B cell (primary cell): ENCODE data around the gene C16orf82. TPM values are rescaled to one million over a fixed set of nuclear protein-coding genes. Genes with fewer than 3 reads are reported as not detected.

Experiments used
- ATAC-seq: fragments of 200-7000 bp; cut with Tn5 transposase; one replicate; pipeline ENCODE4 v1.10.0; 2021; ENCODE audit warnings: low read depth, mild to moderate bottlenecking, moderate number of reproducible peaks, moderate library complexity
- CTCF ChIA-PET: fragments of 350-600 bp; sonication (Branson Sonifier 250); formaldehyde crosslinking; loops from one replicate; lab custom pipeline; 2021; ENCODE audit warnings: antibody characterized with exemption, inconsistent platforms; lab: Charles Lee
- POLR2A ChIA-PET: fragments of 350-600 bp; sonication (Branson Sonifier 250); formaldehyde crosslinking; loops from one replicate; lab custom pipeline; 2021; ENCODE audit warnings: antibody characterized with exemption; lab: Charles Lee
- DNase-seq: peaks from one replicate; pipeline ENCODE4 v3.0.0; 2013
- H2AFZ ChIP-seq: 2 replicates; pipeline ENCODE4 v1.6.1; 2012; ENCODE audit warnings: mild to moderate bottlenecking, low read depth, low read length; ENCODE audit not compliant: insufficient read depth, poor library complexity, severe bottlenecking
- H3K27ac ChIP-seq, 2 donors: 1 replicate in 1 of 2; 2 replicates in 1 of 2; pipeline ENCODE4 v1.5.1; 2012 to 2013; ENCODE audit warnings: low read length in 2 of 2, mild to moderate bottlenecking in 2 of 2, moderate library complexity in 1 of 2
- H3K27me3 ChIP-seq, 4 experiments: fragments of 200-600 bp in 1 of 4; sonication (generic) in 1 of 4; replicated peaks in 1 of 4; 1 replicate in 2 of 4; 2 replicates in 2 of 4; pipeline versions ENCODE4 v1.6.1 to v1.7.0; 2013 to 2016; ENCODE audit warnings: low read length in 3 of 4, mild to moderate bottlenecking in 2 of 4, mixed read lengths in 1 of 4, moderate library complexity in 1 of 4; ENCODE audit not compliant: insufficient read depth in 4 of 4, control insufficient read depth in 3 of 4; ENCODE audit errors: control extremely low read depth in 1 of 4
- H3K36me3 ChIP-seq, 2 experiments: replicated peaks in 1 of 2; 1 replicate in 1 of 2; 2 replicates in 1 of 2; pipeline versions ENCODE4 v1.6.1 to v1.7.1; 2013; ENCODE audit warnings: low read length in 1 of 2; ENCODE audit not compliant: insufficient read depth in 2 of 2, control insufficient read depth in 1 of 2; ENCODE audit errors: control extremely low read depth in 1 of 2, extremely low read depth in 1 of 2
- H3K4me1 ChIP-seq, 2 donors: fragments of 200-600 bp in 1 of 2; sonication (generic) in 1 of 2; 1 replicate in 1 of 2; 2 replicates in 1 of 2; pipeline versions ENCODE4 v1.5.1 to v1.6.1; 2013 to 2017; ENCODE audit warnings: low read length in 2 of 2; ENCODE audit not compliant: control insufficient read depth in 2 of 2, insufficient read depth in 2 of 2
- H3K4me2 ChIP-seq: replicated peaks from 2 replicates; pipeline ENCODE3; 2012; ENCODE audit warnings: mild to moderate bottlenecking, low read depth, low read length; ENCODE audit not compliant: poor library complexity, severe bottlenecking
- H3K4me3 ChIP-seq, 5 experiments: fragments of 200-600 bp in 1 of 5; sonication (generic) in 1 of 5; 1 replicate in 3 of 5; 2 replicates in 2 of 5; pipeline versions ENCODE4 v1.5.1 to v1.7.0; 2011 to 2016; ENCODE audit warnings: low read length in 4 of 5, mild to moderate bottlenecking in 4 of 5, low read depth in 2 of 5, control low read depth in 1 of 5, moderate library complexity in 1 of 5; ENCODE audit not compliant: insufficient read depth in 1 of 5; ENCODE audit errors: control extremely low read depth in 1 of 5, extremely low read depth in 1 of 5
- H3K79me2 ChIP-seq: fragments of 200-600 bp; sonication (generic); one replicate; pipeline ENCODE4 v1.6.0; 2016; ENCODE audit warnings: low read length; ENCODE audit not compliant: control insufficient read depth, insufficient read depth
- H3K9ac ChIP-seq: fragments of 200-600 bp; sonication (generic); 2 replicates; pipeline ENCODE4 v1.6.1; 2017; ENCODE audit warnings: mild to moderate bottlenecking, low read length, moderate library complexity
- H3K9me3 ChIP-seq, 3 donors: one replicate each; pipeline versions ENCODE4 v1.6.1 to v1.7.1; 2013; ENCODE audit warnings: low read length in 2 of 3; ENCODE audit not compliant: control insufficient read depth in 2 of 3, insufficient read depth in 1 of 3; ENCODE audit errors: control extremely low read depth in 1 of 3
- H4K20me1 ChIP-seq: 2 replicates; pipeline ENCODE4 v1.6.0; 2012; ENCODE audit warnings: mild to moderate bottlenecking, low read length; ENCODE audit not compliant: insufficient read depth, control insufficient read depth, poor library complexity, severe bottlenecking
- H3K27ac Mint-ChIP-seq: one replicate; pipeline ENCODE4 v1.8.0; 2021; ENCODE audit warnings: mixed read lengths
- H3K27me3 Mint-ChIP-seq: one replicate; pipeline ENCODE4 v1.8.0; 2021; ENCODE audit warnings: mixed read lengths
- H3K4me1 Mint-ChIP-seq: one replicate; pipeline ENCODE4 v1.8.0; 2021; ENCODE audit warnings: mixed read lengths
- H3K4me3 Mint-ChIP-seq: one replicate; pipeline ENCODE4 v1.8.0; 2021; ENCODE audit warnings: mixed read lengths
- H3K9me3 Mint-ChIP-seq: one replicate; pipeline ENCODE4 v1.8.0; 2022; ENCODE audit warnings: mixed read lengths; ENCODE audit not compliant: insufficient read depth
- EZH2 ChIP-seq: IDR thresholded peaks from 2 replicates; pipeline ENCODE4 v1.6.1; 2012; ENCODE audit warnings: borderline replicate concordance, low read depth, mild to moderate bottlenecking, moderate library complexity, low read length; ENCODE audit not compliant: insufficient read depth, poor library complexity, severe bottlenecking
- WGBS: methylation state at CpG from one replicate; pipeline ENCODE4 v1.1.5; 2013; ENCODE audit warnings: missing lambda C conversion rate; ENCODE audit not compliant: insufficient coverage; 5-methylcytosine and 5-hydroxymethylcytosine counted together
- intact Hi-C: fragments of 100-400 bp; cut with micrococcal nuclease; formaldehyde crosslinking; loops from one replicate; pipeline ENCODE4 v1.10.0; 2022
- polyA plus RNA-seq: library from polyadenylated mRNA; depleted of rRNA; stranded (reverse); fragments of >200 nt; gene quantifications from 2 replicates; pipeline ENCODE4 v1.2.3, GENCODE V29; 2012
- total RNA-seq, 2 donors: library from RNA; stranded (reverse); fragments of 120-200 nt in 1 of 2; gene quantifications; 1 replicate in 1 of 2; 2 replicates in 1 of 2; pipeline versions ENCODE4 v1.2.3 to v1.2.4, GENCODE V29; 2013 to 2022
- TF ChIP-seq, protein P1 (sequence below): fragments of 200-600 bp; IDR thresholded peaks from one replicate; pipeline ENCODE4 v1.8.0; 2022; ENCODE audit warnings: antibody characterized with exemption, mild to moderate bottlenecking

The C16orf82 gene
- total and polyA plus RNA-seq, 2 donors (not counting 1 experiment from before 2014, with no cell fraction given): not detected

- no peak for TF ChIP-seq EZH2
- TF ChIP-seq, protein P1, sequence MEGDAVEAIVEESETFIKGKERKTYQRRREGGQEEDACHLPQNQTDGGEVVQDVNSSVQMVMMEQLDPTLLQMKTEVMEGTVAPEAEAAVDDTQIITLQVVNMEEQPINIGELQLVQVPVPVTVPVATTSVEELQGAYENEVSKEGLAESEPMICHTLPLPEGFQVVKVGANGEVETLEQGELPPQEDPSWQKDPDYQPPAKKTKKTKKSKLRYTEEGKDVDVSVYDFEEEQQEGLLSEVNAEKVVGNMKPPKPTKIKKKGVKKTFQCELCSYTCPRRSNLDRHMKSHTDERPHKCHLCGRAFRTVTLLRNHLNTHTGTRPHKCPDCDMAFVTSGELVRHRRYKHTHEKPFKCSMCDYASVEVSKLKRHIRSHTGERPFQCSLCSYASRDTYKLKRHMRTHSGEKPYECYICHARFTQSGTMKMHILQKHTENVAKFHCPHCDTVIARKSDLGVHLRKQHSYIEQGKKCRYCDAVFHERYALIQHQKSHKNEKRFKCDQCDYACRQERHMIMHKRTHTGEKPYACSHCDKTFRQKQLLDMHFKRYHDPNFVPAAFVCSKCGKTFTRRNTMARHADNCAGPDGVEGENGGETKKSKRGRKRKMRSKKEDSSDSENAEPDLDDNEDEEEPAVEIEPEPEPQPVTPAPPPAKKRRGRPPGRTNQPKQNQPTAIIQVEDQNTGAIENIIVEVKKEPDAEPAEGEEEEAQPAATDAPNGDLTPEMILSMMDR: no peak
- H3K4me2 ChIP-seq: no peak overlapping the region
- CTCF ChIA-PET: no interaction called here
- no peak overlapping the region for H3K27ac Mint-ChIP-seq
- POLR2A ChIA-PET: no interaction called here
- no peaks in the 10 kb centered on the region for H3K9me3 Mint-ChIP-seq
- ATAC-seq (no peak), DNase-seq (no peak)
- H3K27ac ChIP-seq: no peak overlapping the region
- peaks cover 0 to 12% (median 2%) of the 10 kb centered on the region in 4 experiments for H3K27me3 ChIP-seq
- WGBS: 50% methylated on average over 11 of the region's 11 CpGs
- no peak overlapping the region for H3K4me3 ChIP-seq
- H3K4me3 Mint-ChIP-seq: no peak overlapping the region
- H4K20me1 ChIP-seq: no peaks in the 10 kb centered on the region
- no peaks in the 10 kb centered on the region for H3K4me1 Mint-ChIP-seq
- intact Hi-C loops: no loop called here
- H3K36me3 ChIP-seq: no peaks in the 10 kb centered on the region
- no peak overlapping the region for H2AFZ ChIP-seq
- H3K27me3 Mint-ChIP-seq: peaks cover 57% of the 10 kb centered on the region
- H3K79me2 ChIP-seq: no peaks in the 10 kb centered on the region
- no peaks in the 10 kb centered on the region for H3K9me3 ChIP-seq
- no peaks in the 10 kb centered on the region for H3K4me1 ChIP-seq
- no peak overlapping the region for H3K9ac ChIP-seq
Measured at GRCh38 chr16:27083861-27084261, 17.1 kb downstream of the C16orf82 start.

DNA sequence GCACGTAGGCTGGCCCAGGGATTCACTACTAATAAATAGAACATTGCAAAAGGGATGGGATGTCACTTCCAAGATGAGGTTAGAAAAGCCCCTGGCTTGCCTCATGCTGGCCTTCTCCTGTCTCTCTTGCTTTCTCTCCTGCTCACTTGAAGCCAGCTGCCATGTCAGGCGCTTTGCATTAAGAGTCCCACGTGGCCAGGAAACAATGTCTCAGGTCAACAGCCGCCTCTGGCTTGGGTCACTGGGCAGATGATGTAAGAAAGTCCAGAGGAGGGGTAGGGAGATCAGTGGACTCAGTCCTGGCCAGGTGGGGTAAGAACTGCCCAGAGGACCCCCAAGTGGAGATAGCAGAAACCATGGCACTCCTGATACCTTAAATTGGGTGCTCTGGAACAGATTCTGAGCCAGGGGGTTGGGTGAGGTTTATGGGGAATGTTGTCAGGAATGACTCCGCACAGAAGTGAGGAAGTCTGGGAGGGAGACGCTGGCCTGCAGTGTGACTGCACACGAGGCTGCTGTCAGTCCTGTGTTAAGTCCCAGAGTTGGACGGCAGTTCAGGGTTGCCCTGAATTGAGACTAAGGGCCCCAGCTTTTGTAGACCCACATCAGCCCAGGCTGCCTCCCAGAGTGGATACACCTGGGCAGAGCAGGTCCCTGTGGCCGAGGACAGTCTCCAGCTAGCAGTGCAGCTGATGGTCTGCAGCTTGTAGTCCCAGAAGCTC, 17.7 kb downstream of the C16orf82 start:
- TF ChIP-seq EZH2: no peak
- TF ChIP-seq, protein P1: no peak
- H4K20me1 ChIP-seq: no peaks in the 10 kb centered on the region
- no peak overlapping the region for H3K9ac ChIP-seq
- H3K9me3 Mint-ChIP-seq: no peaks in the 10 kb centered on the region
- intact Hi-C loops: no loop called here
- peaks cover 0 to 12% (median under 1%) of the 10 kb centered on the region in 4 experiments for H3K27me3 ChIP-seq
- H3K4me1 ChIP-seq: no peaks in the 10 kb centered on the region
- no peak overlapping the region for H3K4me3 ChIP-seq
- H3K79me2 ChIP-seq: no peaks in the 10 kb centered on the region
- no peak for DNase-seq
- H3K4me1 Mint-ChIP-seq: no peaks in the 10 kb centered on the region
- H3K27ac Mint-ChIP-seq: no peak overlapping the region
- no peaks in the 10 kb centered on the region for H3K36me3 ChIP-seq
- CTCF ChIA-PET: no interaction called here
- no peak for ATAC-seq
- H3K4me2 ChIP-seq: no peak overlapping the region
- H3K9me3 ChIP-seq: no peaks in the 10 kb centered on the region
- no peak overlapping the region for H3K27ac ChIP-seq
- WGBS: 70% methylated on average over 8 of the region's 9 CpGs
- POLR2A ChIA-PET: no interaction called here
- H2AFZ ChIP-seq: no peak overlapping the region
- peaks cover 57% of the 10 kb centered on the region for H3K27me3 Mint-ChIP-seq
- no peak overlapping the region for H3K4me3 Mint-ChIP-seq
